ENCODE results near the gene EEF1AKMT4. TPM values are rescaled to one million over a fixed set of nuclear protein-coding genes. Genes with fewer than 3 reads are reported as not detected.
A peak's percentile ranks its signal among the peaks of the same experiment; 100 is the strongest.

Gene EEF1AKMT4
- total RNA-seq, 3 donors from 2014 or later, result 3.4 to 9.7 (median 6.2) TPM

DNA sequence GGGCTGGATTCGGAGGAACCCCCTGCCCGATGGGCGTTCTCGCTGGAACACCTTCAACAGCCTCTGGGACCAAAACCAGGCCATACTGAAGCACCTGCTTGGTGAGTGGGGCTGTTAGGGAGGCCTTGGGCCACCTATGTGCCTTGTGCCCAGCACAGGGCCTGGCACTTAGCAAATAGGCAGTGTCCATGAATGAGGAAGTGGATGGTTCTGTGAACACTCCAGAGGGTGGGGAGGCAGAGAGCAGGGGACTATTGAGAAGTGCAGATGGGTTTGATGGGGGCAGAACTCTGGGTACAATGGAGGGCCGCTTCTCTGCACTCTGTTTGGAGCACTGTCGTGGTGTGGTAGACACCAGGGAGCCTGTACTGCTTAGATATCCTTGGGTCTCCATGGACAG lies 27.9 kb downstream of the EEF1AKMT4 start:
- no peaks in the 10 kb centered on the region for H3K4me1 ChIP-seq
- intact Hi-C loops (cut with DNase I; ENCODE audit: low total_unique reads), result no loop called here
- H3K4me3 ChIP-seq, result no peak overlapping the region
- peaks cover 0 to 36% of the 10 kb centered on the region in 2 donors for H3K27me3 ChIP-seq
- H3K27ac ChIP-seq, result no peak overlapping the region
- H3K9me3 ChIP-seq, result no peaks in the 10 kb centered on the region
- TF ChIP-seq POLR2A (IDR thresholded peaks at IDR 0.05) (no peak), POLR2AphosphoS5 (IDR thresholded peaks at IDR 0.05) (no peak)
- no peak for DNase-seq (ENCODE audit: low spot score in 2 of 2)
- H3K36me3 ChIP-seq, result no peaks in the 10 kb centered on the region

DNA sequence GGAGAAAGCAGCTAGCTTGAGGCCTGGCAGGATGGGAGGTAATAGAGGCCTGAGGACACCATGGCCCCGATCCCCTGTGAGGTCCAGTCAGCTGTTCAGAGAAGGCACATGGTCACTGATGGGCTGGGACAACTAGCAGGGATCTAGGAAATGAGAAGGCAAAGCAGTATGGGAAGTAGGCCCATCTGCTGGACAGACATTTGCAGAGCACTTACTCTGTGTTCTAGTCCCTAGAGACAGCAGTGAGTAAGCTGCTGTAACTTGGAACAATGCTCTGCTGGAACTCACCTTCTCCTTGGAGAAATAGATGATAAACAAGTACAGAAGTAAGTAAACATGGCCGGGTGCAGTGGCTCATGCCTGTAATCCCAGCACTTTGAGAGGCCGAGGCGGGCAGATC lies 33.5 kb downstream of the EEF1AKMT4 start:
- no peak for DNase-seq (ENCODE audit: low spot score in 2 of 2)
- intact Hi-C loops (cut with DNase I; ENCODE audit: low total_unique reads), result no loop called here
- Histone ChIP-seq H3K36me3 (no peaks in the 10 kb centered on the region), H3K4me3 (no peak overlapping the region), H3K9me3 (no peaks in the 10 kb centered on the region), H3K27ac (no peak overlapping the region), H3K4me1 (no peaks in the 10 kb centered on the region), H3K27me3 (peaks cover 0 to 2% of the 10 kb centered on the region in 2 donors)
- no peak for TF ChIP-seq POLR2AphosphoS5 (IDR thresholded peaks at IDR 0.05)

DNA sequence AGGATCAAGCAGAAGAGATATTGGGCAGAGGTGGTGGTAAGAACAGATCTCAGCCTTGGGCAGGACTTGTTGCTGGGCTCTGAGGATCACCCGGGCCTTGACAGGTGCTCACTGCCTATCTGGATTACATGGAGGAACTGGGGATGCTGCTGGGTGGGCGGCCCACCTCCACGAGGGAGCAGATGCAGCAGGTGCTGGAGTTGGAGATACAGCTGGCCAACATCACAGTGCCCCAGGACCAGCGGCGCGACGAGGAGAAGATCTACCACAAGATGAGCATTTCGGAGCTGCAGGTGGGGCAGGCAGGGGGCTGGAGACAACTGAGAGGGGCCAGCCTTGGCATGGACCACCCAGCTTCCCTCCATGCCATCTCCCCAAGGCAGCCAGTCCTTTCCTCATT lies 34.2 kb downstream of the EEF1AKMT4 start:
- Histone ChIP-seq H3K4me3 (no peak overlapping the region), H3K4me1 (no peaks in the 10 kb centered on the region), H3K9me3 (no peaks in the 10 kb centered on the region), H3K27ac (no peak overlapping the region), H3K36me3 (no peaks in the 10 kb centered on the region), H3K27me3 (no peaks in the 10 kb centered on the region)
- DNase-seq (ENCODE audit: low spot score in 2 of 2), result no peak
- no peak for TF ChIP-seq POLR2A (IDR thresholded peaks at IDR 0.05)
- TF ChIP-seq, protein P1, sequence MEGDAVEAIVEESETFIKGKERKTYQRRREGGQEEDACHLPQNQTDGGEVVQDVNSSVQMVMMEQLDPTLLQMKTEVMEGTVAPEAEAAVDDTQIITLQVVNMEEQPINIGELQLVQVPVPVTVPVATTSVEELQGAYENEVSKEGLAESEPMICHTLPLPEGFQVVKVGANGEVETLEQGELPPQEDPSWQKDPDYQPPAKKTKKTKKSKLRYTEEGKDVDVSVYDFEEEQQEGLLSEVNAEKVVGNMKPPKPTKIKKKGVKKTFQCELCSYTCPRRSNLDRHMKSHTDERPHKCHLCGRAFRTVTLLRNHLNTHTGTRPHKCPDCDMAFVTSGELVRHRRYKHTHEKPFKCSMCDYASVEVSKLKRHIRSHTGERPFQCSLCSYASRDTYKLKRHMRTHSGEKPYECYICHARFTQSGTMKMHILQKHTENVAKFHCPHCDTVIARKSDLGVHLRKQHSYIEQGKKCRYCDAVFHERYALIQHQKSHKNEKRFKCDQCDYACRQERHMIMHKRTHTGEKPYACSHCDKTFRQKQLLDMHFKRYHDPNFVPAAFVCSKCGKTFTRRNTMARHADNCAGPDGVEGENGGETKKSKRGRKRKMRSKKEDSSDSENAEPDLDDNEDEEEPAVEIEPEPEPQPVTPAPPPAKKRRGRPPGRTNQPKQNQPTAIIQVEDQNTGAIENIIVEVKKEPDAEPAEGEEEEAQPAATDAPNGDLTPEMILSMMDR (IDR thresholded peaks at IDR 0.05), result no peak
- no peak for TF ChIP-seq POLR2AphosphoS5 (IDR thresholded peaks at IDR 0.05)
- intact Hi-C loops (cut with DNase I; ENCODE audit: low total_unique reads), result no loop called here

DNA sequence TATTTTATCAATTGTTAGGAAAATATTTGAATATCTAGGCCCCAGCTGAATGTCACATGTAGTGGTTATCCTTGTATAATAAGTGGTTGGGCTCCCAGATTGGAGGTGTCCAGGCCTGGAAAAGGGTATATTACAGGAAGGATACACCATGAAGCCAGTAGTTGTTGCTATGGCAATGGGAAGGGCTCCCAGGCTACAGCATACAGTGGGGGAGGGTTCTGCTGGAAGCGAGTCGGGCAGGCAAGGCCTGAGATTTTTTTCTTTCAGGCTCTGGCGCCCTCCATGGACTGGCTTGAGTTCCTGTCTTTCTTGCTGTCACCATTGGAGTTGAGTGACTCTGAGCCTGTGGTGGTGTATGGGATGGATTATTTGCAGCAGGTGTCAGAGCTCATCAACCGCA lies 35.2 kb downstream of the EEF1AKMT4 start:
- Histone ChIP-seq H3K4me3 (no peak overlapping the region), H3K27ac (no peak overlapping the region), H3K27me3 (no peaks in the 10 kb centered on the region), H3K36me3 (no peaks in the 10 kb centered on the region), H3K9me3 (no peaks in the 10 kb centered on the region), H3K4me1 (no peaks in the 10 kb centered on the region)
- no peak for TF ChIP-seq POLR2A (IDR thresholded peaks at IDR 0.05)
- TF ChIP-seq, protein P1 (IDR thresholded peaks at IDR 0.05), result peak in 1 of 3 donors; percentile 14
- DNase-seq (ENCODE audit: low spot score in 2 of 2), result no peak
- intact Hi-C loops (cut with DNase I; ENCODE audit: low total_unique reads), result no loop called here

DNA sequence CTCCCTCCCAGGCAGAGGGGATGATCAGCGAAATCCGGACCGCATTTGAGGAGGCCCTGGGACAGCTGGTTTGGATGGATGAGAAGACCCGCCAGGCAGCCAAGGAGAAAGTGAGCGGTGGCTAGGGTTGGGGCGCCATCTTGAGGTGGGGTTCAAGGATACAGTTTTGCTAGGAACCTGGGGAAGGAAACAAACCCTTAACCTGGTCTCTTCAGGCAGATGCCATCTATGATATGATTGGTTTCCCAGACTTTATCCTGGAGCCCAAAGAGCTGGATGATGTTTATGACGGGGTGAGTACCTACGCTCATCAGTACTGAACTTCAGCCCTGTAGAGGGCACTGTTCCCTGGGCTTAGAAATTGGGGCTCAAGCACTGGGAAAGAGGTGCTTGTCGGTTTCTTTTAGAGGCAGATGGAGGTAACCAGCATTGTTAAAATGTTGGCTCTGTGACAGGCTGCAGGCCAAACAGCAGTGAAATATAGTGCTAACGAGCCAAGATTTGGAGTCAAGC lies 40.0 kb downstream of the EEF1AKMT4 start:
- Histone ChIP-seq H3K4me1 (no peaks in the 10 kb centered on the region), H3K27me3 (no peaks in the 10 kb centered on the region), H3K4me3 (no peak overlapping the region), H3K27ac (no peak overlapping the region), H3K36me3 (no peaks in the 10 kb centered on the region), H3K9me3 (no peaks in the 10 kb centered on the region)
- intact Hi-C loops (cut with DNase I; ENCODE audit: low total_unique reads), result no loop called here
- no peak for DNase-seq (ENCODE audit: low spot score in 2 of 2)
- no peak for TF ChIP-seq POLR2AphosphoS5 (IDR thresholded peaks at IDR 0.05)
- TF ChIP-seq, protein P1 (IDR thresholded peaks at IDR 0.05), result peak in 2 of 3 donors; percentile 29 to 41

DNA sequence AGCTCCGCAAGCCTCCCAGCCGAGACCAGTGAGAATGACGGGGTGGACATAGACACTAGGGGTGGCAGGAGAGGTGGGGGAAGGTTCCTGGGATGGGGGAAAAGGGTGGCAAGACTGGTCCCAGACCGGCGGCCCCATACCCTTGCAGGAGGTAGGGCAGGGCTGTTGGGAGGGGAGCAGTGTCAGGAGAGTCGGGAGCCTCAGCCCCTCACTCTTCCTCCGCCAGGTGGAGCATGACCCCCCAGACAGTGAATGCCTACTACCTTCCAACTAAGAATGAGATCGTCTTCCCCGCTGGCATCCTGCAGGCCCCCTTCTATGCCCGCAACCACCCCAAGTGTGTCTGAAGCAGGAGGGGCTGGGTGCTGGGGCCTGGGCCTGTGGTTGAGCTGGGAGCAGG lies 40.9 kb downstream of the EEF1AKMT4 start:
- no peak for TF ChIP-seq POLR2AphosphoS5 (IDR thresholded peaks at IDR 0.05)
- TF ChIP-seq POLR2A (IDR thresholded peaks at IDR 0.05), result no peak
- TF ChIP-seq, protein P1 (IDR thresholded peaks at IDR 0.05), result no peak
- Histone ChIP-seq H3K36me3 (no peaks in the 10 kb centered on the region), H3K27me3 (no peaks in the 10 kb centered on the region), H3K9me3 (no peaks in the 10 kb centered on the region), H3K27ac (no peak overlapping the region), H3K4me1 (no peaks in the 10 kb centered on the region), H3K4me3 (no peak overlapping the region)
- no peak for DNase-seq (ENCODE audit: low spot score in 2 of 2)
- intact Hi-C loops (cut with DNase I; ENCODE audit: low total_unique reads), result loop anchor here (5.0 kb wide), 1 partner anchor 897 kb away; no protein-coding TSS in a partner anchor

Measured in breast epithelium (tissue), 4 donors.